Transverse colon (tissue), 4 donors: ENCODE data around the gene OLFML1.

Experiments used
- POLR2A ChIP-seq: fragments of 450-650 bp; IDR thresholded peaks from one replicate; pipeline ENCODE4 v1.6.1; 2016; ENCODE audit warnings: antibody characterized with exemption, mild to moderate bottlenecking, moderate library complexity
- POLR2AphosphoS5 ChIP-seq, 3 donors: sonication (generic); formaldehyde crosslinking; IDR thresholded peaks; one replicate each; pipeline ENCODE4 v1.6.1; 2016; ENCODE audit warnings: antibody characterized with exemption in 3 of 3
- TF ChIP-seq, protein P1 (sequence below), 5 experiments: fragments of 200-600 bp in 3 of 5; fragments of 450-650 bp in 2 of 5; sonication (generic) in 3 of 5; IDR thresholded peaks; 1 replicate in 2 of 5; 2 replicates in 3 of 5; pipeline ENCODE4 v1.5.1; 2016 to 2017; ENCODE audit warnings: antibody characterized with exemption in 5 of 5, inconsistent platforms in 3 of 5, mild to moderate bottlenecking in 2 of 5, moderate library complexity in 1 of 5

DNA sequence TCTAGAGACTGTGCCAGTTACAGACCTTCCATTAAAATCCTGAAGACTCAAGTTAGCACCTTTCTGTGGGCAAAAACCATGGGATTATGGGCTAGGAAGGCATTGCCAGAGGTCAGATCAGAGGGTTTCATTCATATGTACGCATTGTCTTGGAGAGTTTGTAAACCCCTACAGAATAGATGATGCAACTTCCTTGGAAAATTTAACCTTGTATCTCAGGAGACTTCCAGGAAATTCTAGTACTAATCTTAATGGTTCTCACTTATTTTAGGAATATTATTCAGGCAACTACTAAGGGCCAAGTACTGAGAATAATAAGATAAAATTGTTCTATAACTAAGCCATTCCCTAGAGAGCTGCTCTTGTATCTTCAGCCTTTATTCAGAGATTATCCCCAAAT is 6.9 kb downstream of the OLFML1 start:
- TF ChIP-seq POLR2AphosphoS5 (IDR thresholded peaks at IDR 0.05) (no peak), POLR2A (no peak)
- TF ChIP-seq, protein P1, sequence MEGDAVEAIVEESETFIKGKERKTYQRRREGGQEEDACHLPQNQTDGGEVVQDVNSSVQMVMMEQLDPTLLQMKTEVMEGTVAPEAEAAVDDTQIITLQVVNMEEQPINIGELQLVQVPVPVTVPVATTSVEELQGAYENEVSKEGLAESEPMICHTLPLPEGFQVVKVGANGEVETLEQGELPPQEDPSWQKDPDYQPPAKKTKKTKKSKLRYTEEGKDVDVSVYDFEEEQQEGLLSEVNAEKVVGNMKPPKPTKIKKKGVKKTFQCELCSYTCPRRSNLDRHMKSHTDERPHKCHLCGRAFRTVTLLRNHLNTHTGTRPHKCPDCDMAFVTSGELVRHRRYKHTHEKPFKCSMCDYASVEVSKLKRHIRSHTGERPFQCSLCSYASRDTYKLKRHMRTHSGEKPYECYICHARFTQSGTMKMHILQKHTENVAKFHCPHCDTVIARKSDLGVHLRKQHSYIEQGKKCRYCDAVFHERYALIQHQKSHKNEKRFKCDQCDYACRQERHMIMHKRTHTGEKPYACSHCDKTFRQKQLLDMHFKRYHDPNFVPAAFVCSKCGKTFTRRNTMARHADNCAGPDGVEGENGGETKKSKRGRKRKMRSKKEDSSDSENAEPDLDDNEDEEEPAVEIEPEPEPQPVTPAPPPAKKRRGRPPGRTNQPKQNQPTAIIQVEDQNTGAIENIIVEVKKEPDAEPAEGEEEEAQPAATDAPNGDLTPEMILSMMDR (IDR thresholded peaks at IDR 0.05) = no peak
